ENCODE data around the gene RNPS1. TPM values are rescaled to one million over a fixed set of nuclear protein-coding genes. Genes with fewer than 3 reads are reported as not detected.

The RNPS1 gene
- total RNA-seq, 1 experiment from 2014 or later, result 131 TPM

- Histone ChIP-seq H3K27me3 (ENCODE audit: low read length) (no peaks in the 10 kb centered on the region), H3K4me3 (ENCODE audit: low read length) (no peak overlapping the region), H3K79me2 (ENCODE audit: low read length) (no peaks in the 10 kb centered on the region), H2AFZ (ENCODE audit: low read length) (no peak overlapping the region), H3K4me1 (ENCODE audit: insufficient read depth, low read length) (no peaks in the 10 kb centered on the region), H3K4me2 (ENCODE audit: low read length) (no peak overlapping the region), H3F3A (ENCODE audit: low read length, unreplicated experiment) (no peaks in the 10 kb centered on the region), H4K20me1 (ENCODE audit: low read length) (no peaks in the 10 kb centered on the region), H3K9ac (ENCODE audit: low read length) (no peak overlapping the region), H3K27ac (ENCODE audit: low read length) (no peak overlapping the region), H3K9me2 (replicated peaks; ENCODE audit: low read length) (no peaks in the 10 kb centered on the region), H3K9me3 (ENCODE audit: low read length) (no peaks in the 10 kb centered on the region), H3K36me3 (ENCODE audit: low read depth, low read length) (no peaks in the 10 kb centered on the region)
- ATAC-seq (peak; percentile 27; the same call in 1 of the 2 replicates), DNase-seq (no peak)
- no TSS peak for BruUV-seq (replicated peaks)
- ChIA-PET POLR2A (ENCODE audit: unreplicated experiment) (no interaction called here), CTCF (interaction anchor here (0.9 kb wide), 1 partner anchor 44 kb away, joined by 3 read pairs; no protein-coding TSS in a partner anchor)
- TF ChIP-seq EZH2phosphoT487 (IDR thresholded peaks at IDR 0.05; ENCODE audit: borderline replicate concordance, low read length) (no peak), EZH2 (IDR thresholded peaks at IDR 0.05; ENCODE audit: low read length, unreplicated experiment) (no peak), CTCF (conservative IDR thresholded peaks at IDR 0.05; ENCODE audit: low read depth, low read length) (no peak)
- intact Hi-C loops (cut with micrococcal nuclease), result no loop called here
These were observed 28.9 kb downstream of the RNPS1 start for GRCh38 chr16:2238838-2239675.

- intact Hi-C loops (cut with micrococcal nuclease), result no loop called here
- Histone ChIP-seq H3F3A (ENCODE audit: low read length, unreplicated experiment) (no peaks in the 10 kb centered on the region), H3K36me3 (ENCODE audit: low read depth, low read length) (no peaks in the 10 kb centered on the region), H3K27ac (ENCODE audit: low read length) (no peak overlapping the region), H3K79me2 (ENCODE audit: low read length) (no peaks in the 10 kb centered on the region), H3K9me3 (ENCODE audit: low read length) (no peaks in the 10 kb centered on the region), H3K9me2 (replicated peaks; ENCODE audit: low read length) (no peaks in the 10 kb centered on the region), H3K4me2 (ENCODE audit: low read length) (no peak overlapping the region), H3K4me3 (ENCODE audit: low read length) (no peak overlapping the region), H2AFZ (ENCODE audit: low read length) (no peak overlapping the region), H3K27me3 (ENCODE audit: low read length) (no peaks in the 10 kb centered on the region), H3K9ac (ENCODE audit: low read length) (no peak overlapping the region), H4K20me1 (ENCODE audit: low read length) (no peaks in the 10 kb centered on the region), H3K4me1 (ENCODE audit: insufficient read depth, low read length) (no peaks in the 10 kb centered on the region)
- no TSS peak for BruUV-seq (replicated peaks)
- POLR2A ChIA-PET (ENCODE audit: unreplicated experiment), result no interaction called here
- TF ChIP-seq EZH2 (IDR thresholded peaks at IDR 0.05; ENCODE audit: low read length, unreplicated experiment) (no peak), EZH2phosphoT487 (IDR thresholded peaks at IDR 0.05; ENCODE audit: borderline replicate concordance, low read length) (no peak), CTCF (conservative IDR thresholded peaks at IDR 0.05; ENCODE audit: low read depth, low read length) (no peak)
- CTCF ChIA-PET, result interaction anchor here (0.9 kb wide), 1 partner anchor 43 kb away, joined by 3 read pairs; no protein-coding TSS in a partner anchor
- ATAC-seq, result no peak
- DNase-seq, result no peak
These were observed 29.6 kb downstream of the RNPS1 start for GRCh38 chr16:2238150-2238837.
